IMR-90 (cell line): ENCODE results near the gene VPS37B. TPM values are rescaled to one million over a fixed set of nuclear protein-coding genes. Genes with fewer than 3 reads are reported as not detected.

Source experiments
- ATAC-seq: fragments of 200-7000 bp; cut with Tn5 transposase; 2 replicates; pipeline ENCODE4 v1.9.1; 2020; ENCODE audit warnings: low read depth, mild to moderate bottlenecking, moderate library complexity
- BruUV-seq: library from RNA; stranded (reverse); fragments of 400-500 nt; replicated peaks from 2 replicates; lab custom pipeline; 2021; lab: Mats Ljungman, UMichigan
- CTCF ChIA-PET: fragments of 300-600 bp; formaldehyde crosslinking; extraction: SDS; loops from one replicate; lab custom pipeline; 2021; ENCODE audit warnings: antibody characterized with exemption; lab: Yijun Ruan, JAX
- POLR2A ChIA-PET: fragments of 300-600 bp; sonication (Branson Sonifier 250); formaldehyde crosslinking; loops from one replicate; lab custom pipeline; 2022; ENCODE audit warnings: antibody characterized with exemption; ENCODE audit not compliant: unreplicated experiment; lab: Charles Lee
- DNase-seq: peaks from one replicate; pipeline ENCODE4 v3.0.0; 2013
- H2AFZ ChIP-seq: replicated peaks from 2 replicates; pipeline ENCODE3; 2013; ENCODE audit warnings: low read length, mild to moderate bottlenecking; ENCODE audit not compliant: poor library complexity
- H2AK5ac ChIP-seq: 2 replicates; pipeline ENCODE4 v1.6.1; 2013; ENCODE audit warnings: low read depth, low read length, inconsistent platforms
- H2AK9ac ChIP-seq: replicated peaks from 2 replicates; pipeline ENCODE3; 2013; ENCODE audit warnings: mild to moderate bottlenecking, low read depth, low read length, moderate library complexity; ENCODE audit not compliant: poor library complexity
- H2BK120ac ChIP-seq: 2 replicates; pipeline ENCODE4 v1.6.1; 2013; ENCODE audit warnings: low read depth, low read length, inconsistent platforms
- H2BK15ac ChIP-seq: 3 replicates; pipeline ENCODE4 v1.6.1; 2013; ENCODE audit warnings: low read depth, low read length, inconsistent platforms
- H2BK20ac ChIP-seq: 2 replicates; pipeline ENCODE4 v1.6.1; 2013; ENCODE audit warnings: low read depth, mild to moderate bottlenecking, inconsistent platforms, low read length, moderate library complexity
- H2BK5ac ChIP-seq: 2 replicates; pipeline ENCODE4 v1.6.1; 2013; ENCODE audit warnings: mild to moderate bottlenecking, low read depth, low read length, inconsistent platforms; ENCODE audit not compliant: poor library complexity, severe bottlenecking
- H3K14ac ChIP-seq: replicated peaks from 2 replicates; pipeline ENCODE4 v1.6.1; 2013; ENCODE audit warnings: low read depth, low read length, inconsistent platforms
- H3K18ac ChIP-seq: 2 replicates; pipeline ENCODE4 v1.6.1; 2013; ENCODE audit warnings: low read depth, low read length, control low read depth
- H3K23ac ChIP-seq: 2 replicates; pipeline ENCODE4 v1.6.1; 2013; ENCODE audit warnings: low read depth, low read length, inconsistent platforms
- H3K27ac ChIP-seq: 2 replicates; pipeline ENCODE4 v1.5.1; 2013; ENCODE audit warnings: mild to moderate bottlenecking, control low read depth, low read length; ENCODE audit not compliant: insufficient read depth
- H3K27me3 ChIP-seq: 2 replicates; pipeline ENCODE4 v1.6.1; 2013; ENCODE audit warnings: low read length; ENCODE audit not compliant: control insufficient read depth, insufficient read depth
- H3K36me3 ChIP-seq: 2 replicates; pipeline ENCODE4 v1.6.1; 2013; ENCODE audit warnings: low read length, mixed read lengths; ENCODE audit not compliant: control insufficient read depth, insufficient read depth
- H3K4ac ChIP-seq: 2 replicates; pipeline ENCODE4 v1.6.1; 2013; ENCODE audit warnings: low read depth, low read length, inconsistent platforms
- H3K4me1 ChIP-seq: 2 replicates; pipeline ENCODE4 v1.6.1; 2013; ENCODE audit warnings: low read length, mixed read lengths; ENCODE audit not compliant: control insufficient read depth, insufficient read depth
- H3K4me2 ChIP-seq: 2 replicates; pipeline ENCODE4 v1.6.1; 2013; ENCODE audit warnings: low read depth, mild to moderate bottlenecking, control low read depth, low read length, moderate library complexity
- H3K4me3 ChIP-seq: 2 replicates; pipeline ENCODE4 v1.5.1; 2013; ENCODE audit warnings: low read depth, mild to moderate bottlenecking, control low read depth, low read length, moderate library complexity; ENCODE audit not compliant: insufficient read depth
- H3K56ac ChIP-seq: 2 replicates; pipeline ENCODE4 v1.6.1; 2013; ENCODE audit warnings: low read length, inconsistent platforms; ENCODE audit not compliant: insufficient read depth; ENCODE audit errors: extremely low read depth
- H3K79me1 ChIP-seq, 2 experiments: 2 replicates each; pipeline ENCODE4 v1.6.1; 2013; ENCODE audit warnings: low read length in 2 of 2, inconsistent platforms in 1 of 2, low read depth in 1 of 2
- H3K9ac ChIP-seq: 2 replicates; pipeline ENCODE4 v1.6.1; 2013; ENCODE audit warnings: low read depth, low read length, control low read depth
- H3K9me1 ChIP-seq: 2 replicates; pipeline ENCODE4 v1.6.1; 2013; ENCODE audit warnings: low read length, inconsistent platforms; ENCODE audit not compliant: insufficient read depth
- H3K9me3 ChIP-seq: 2 replicates; pipeline ENCODE4 v1.6.1; 2013; ENCODE audit warnings: low read length; ENCODE audit not compliant: control insufficient read depth, insufficient read depth
- H4K20me1 ChIP-seq: 2 replicates; pipeline ENCODE4 v1.6.1; 2013; ENCODE audit warnings: low read length, inconsistent platforms; ENCODE audit not compliant: insufficient read depth
- H4K5ac ChIP-seq: 2 replicates; pipeline ENCODE4 v1.6.1; 2013; ENCODE audit warnings: mild to moderate bottlenecking, low read depth, low read length, control low read depth
- H4K8ac ChIP-seq, 2 experiments: 2 replicates each; pipeline ENCODE4 v1.6.1; 2013; ENCODE audit warnings: low read depth in 2 of 2, low read length in 2 of 2, control low read depth in 1 of 2, inconsistent platforms in 1 of 2
- H4K91ac ChIP-seq: 2 replicates; pipeline ENCODE4 v1.6.1; 2013; ENCODE audit warnings: low read depth, low read length, inconsistent platforms; ENCODE audit not compliant: insufficient read depth
- CEBPB ChIP-seq: IDR thresholded peaks from 2 replicates; pipeline ENCODE4 v1.6.1; 2012; ENCODE audit warnings: low read depth, low read length, improper control_type of control experiment
- CHD1 ChIP-seq: IDR thresholded peaks from 2 replicates; pipeline ENCODE4 v1.6.1; 2012; ENCODE audit warnings: low read depth, low read length, improper control_type of control experiment
- CTCF ChIP-seq: conservative IDR thresholded peaks from 2 replicates; pipeline ENCODE4 v1.5.1; 2012; ENCODE audit warnings: mild to moderate bottlenecking, low read depth, low read length, improper control_type of control experiment
- ELK1 ChIP-seq: fragments of 150-350 bp; IDR thresholded peaks from 2 replicates; pipeline ENCODE4 v1.6.1; 2016; ENCODE audit warnings: low read depth, mild to moderate bottlenecking, low read length, moderate library complexity, borderline replicate concordance
- FOS ChIP-seq: fragments of 150-350 bp; IDR thresholded peaks from 2 replicates; pipeline ENCODE4 v1.6.1; 2016; ENCODE audit warnings: low read depth, low read length
- MAFK ChIP-seq: IDR thresholded peaks from 2 replicates; pipeline ENCODE4 v1.6.1; 2012; ENCODE audit warnings: low read depth, low read length, improper control_type of control experiment
- MXI1 ChIP-seq: IDR thresholded peaks from 2 replicates; pipeline ENCODE4 v1.6.1; 2012; ENCODE audit warnings: low read depth, mild to moderate bottlenecking, low read length, moderate library complexity, borderline replicate concordance
- NFE2L2 ChIP-seq: fragments of 150-350 bp; IDR thresholded peaks from 2 replicates; pipeline ENCODE4 v1.6.1; 2016; ENCODE audit warnings: low read depth, mild to moderate bottlenecking, low read length
- POLR2A ChIP-seq: IDR thresholded peaks from 2 replicates; pipeline ENCODE4 v1.6.1; 2012; ENCODE audit warnings: mild to moderate bottlenecking, low read depth, low read length
- WGBS, 2 experiments: methylation state at CpG; one replicate each; pipeline versions ENCODE4 v1.1.5 to v1.1.7; 2013; ENCODE audit warnings: missing lambda C conversion rate in 2 of 2; ENCODE audit not compliant: insufficient read length in 1 of 2; ENCODE audit errors: extremely low coverage in 2 of 2; 5-methylcytosine and 5-hydroxymethylcytosine counted together
- dilution Hi-C: fragments of 300-500 bp; cut with HindIII; formaldehyde crosslinking; loops from one replicate; pipeline ENCODE4 v1.14.3; 2018; ENCODE audit warnings: low sequenced_read_pairs; ENCODE audit not compliant: unreplicated experiment
- in situ Hi-C: fragments of 300-500 bp; cut with MboI; formaldehyde crosslinking; loops from 3 replicates; pipeline ENCODE4 v1.14.3; 2019; ENCODE audit warnings: low sequenced_read_pairs, inconsistent platforms, mixed read lengths
- intact Hi-C: fragments of 100-400 bp; cut with micrococcal nuclease; formaldehyde crosslinking; loops from 2 replicates; pipeline ENCODE4 v1.10.0; 2022
- polyA plus RNA-seq, 3 experiments: library from polyadenylated mRNA; depleted of rRNA; stranded (reverse); fragments of >200 nt; gene quantifications; 2 replicates each; pipeline ENCODE4 v1.2.3, GENCODE V29; 2012; ENCODE audit warnings: low replicate concordance in 1 of 3
- total RNA-seq: library from RNA; depleted of rRNA; stranded (reverse); fragments of >200 nt; gene quantifications from 2 replicates; pipeline ENCODE4 v1.2.3, GENCODE V29; 2012

Gene VPS37B
- total and polyA plus RNA-seq, 2 of the 4 experiments (the other 2 are of a cell fraction), result 8.6 to 25.7 TPM

- H2AFZ ChIP-seq, result peak overlapping the region; percentile 28
- ChIA-PET CTCF (interaction anchor here (0.6 to 1.8 kb wide), 7 partner anchors 67 to 665 kb away, joined by 3 to 5 read pairs (median 4); no protein-coding TSS in a partner anchor), POLR2A (no interaction called here)
- no peak overlapping the region for H2BK15ac ChIP-seq
- no peaks in the 10 kb centered on the region for H3K27me3 ChIP-seq
- H3K4me2 ChIP-seq, result no peak overlapping the region
- H2BK120ac ChIP-seq, result no peak overlapping the region
- 0 out of 2 replicates have a peak, but pooled peaks cover 6% of the 10 kb centered on the region for H3K9me1 ChIP-seq
- H4K91ac ChIP-seq, result no peak overlapping the region
- BruUV-seq, result no TSS peak
- H4K5ac ChIP-seq, result no peak overlapping the region
- TF ChIP-seq FOS (no peak), CEBPB (no peak), ELK1 (no peak), MXI1 (no peak), MAFK (no peak), CHD1 (no peak), NFE2L2 (no peak), CTCF (no peak), POLR2A (no peak)
- peaks cover 30% of the 10 kb centered on the region for H4K20me1 ChIP-seq
- peaks cover 8 to 18% of the 10 kb centered on the region in 2 experiments; a peak in 3 of 4 replicates for H3K79me1 ChIP-seq
- H3K36me3 ChIP-seq, result peaks cover 26% of the 10 kb centered on the region
- H3K27ac ChIP-seq, result no peak overlapping the region
- H3K9me3 ChIP-seq, result no peaks in the 10 kb centered on the region
- H3K4me1 ChIP-seq, result peaks cover 3% of the 10 kb centered on the region; the same call in 1 of the 2 replicates
- WGBS, 2 experiments, result 92% methylated on average over 8 of the region's 23 CpGs; no CpG with 5 or more reads in 1 of the 2 experiments
- ATAC-seq, result no peak
- no peak overlapping the region for H3K18ac ChIP-seq
- H2BK20ac ChIP-seq, result no peak overlapping the region
- H2AK9ac ChIP-seq, result peak overlapping the region; percentile 83
- in situ Hi-C loops, result no loop called here
- no peak overlapping the region for H3K23ac ChIP-seq
- intact Hi-C loops, result loop anchor here (1.0 to 5.0 kb wide), 4 partner anchors 69 to 377 kb away; no protein-coding TSS in a partner anchor
- H3K9ac ChIP-seq, result no peak overlapping the region
- no peak overlapping the region for H3K4ac ChIP-seq
- H4K8ac ChIP-seq, result no peak overlapping the region
- DNase-seq, result no peak
- no peak overlapping the region for H2BK5ac ChIP-seq
- no peak overlapping the region for H2AK5ac ChIP-seq
- H3K4me3 ChIP-seq, result no peak overlapping the region
- dilution Hi-C loops, result no loop called here
- H3K14ac ChIP-seq, result no peak overlapping the region
- H3K56ac ChIP-seq, result no peak overlapping the region
Observed at GRCh38 chr12:122860854-122861586, 34.9 kb downstream of the VPS37B start.
